ENCODE data around the gene P2RY2. TPM values are rescaled to one million over a fixed set of nuclear protein-coding genes. Genes with fewer than 3 reads are reported as not detected.
A peak's percentile ranks its signal among the peaks of the same experiment; 100 is the strongest.
"Not testable (repeated sequence)": the region's sequence is repeated elsewhere in the genome, so short reads cannot be mapped to it uniquely, and the experiment has no call there.

The P2RY2 gene
- total RNA-seq, 1 experiment from 2014 or later, result 1.3 TPM

GRCh38 chr11:73229321-73229895 is 11.3 kb downstream of the P2RY2 start:
- no peaks in the 10 kb centered on the region for H3K9me3 ChIP-seq
- no peak for DNase-seq

GRCh38 chr11:73229896-73230875 is 12.1 kb downstream of the P2RY2 start:
- Histone ChIP-seq H3K36me3 (no peaks in the 10 kb centered on the region), H3K4me3 (no peak overlapping the region)
- DNase-seq, result no peak

More at GRCh38 chr11:73229321-73229895, 11.3 kb downstream of the P2RY2 start:
- H3K4me3 ChIP-seq, result no peak overlapping the region
- H3K27me3 ChIP-seq, result no peaks in the 10 kb centered on the region
- no peaks in the 10 kb centered on the region for H3K36me3 ChIP-seq

GRCh38 chr11:73230931-73231330 is 12.8 kb downstream of the P2RY2 start:
- DNase-seq, result no peak
- H3K9me3 ChIP-seq, result no peaks in the 10 kb centered on the region
- H3K36me3 ChIP-seq, result no peaks in the 10 kb centered on the region
- no peaks in the 10 kb centered on the region for H3K27me3 ChIP-seq
- H3K4me3 ChIP-seq, result no peak overlapping the region

More at GRCh38 chr11:73229896-73230875, 12.1 kb downstream of the P2RY2 start:
- Histone ChIP-seq H3K27me3 (no peaks in the 10 kb centered on the region), H3K9me3 (no peaks in the 10 kb centered on the region)

- H3K4me3 ChIP-seq, H3K36me3 ChIP-seq, H3K9me3 ChIP-seq, DNase-seq, H3K27me3 ChIP-seq: not testable (repeated sequence)
Observed at GRCh38 chr11:73232487-73232886, 14.4 kb downstream of the P2RY2 start.

GRCh38 chr11:73233211-73233610 is 15.1 kb downstream of the P2RY2 start:
- no peak overlapping the region for H3K4me3 ChIP-seq
- no peaks in the 10 kb centered on the region for H3K36me3 ChIP-seq
- no peak for DNase-seq
- H3K9me3 ChIP-seq, result no peaks in the 10 kb centered on the region
- no peaks in the 10 kb centered on the region for H3K27me3 ChIP-seq

DNA sequence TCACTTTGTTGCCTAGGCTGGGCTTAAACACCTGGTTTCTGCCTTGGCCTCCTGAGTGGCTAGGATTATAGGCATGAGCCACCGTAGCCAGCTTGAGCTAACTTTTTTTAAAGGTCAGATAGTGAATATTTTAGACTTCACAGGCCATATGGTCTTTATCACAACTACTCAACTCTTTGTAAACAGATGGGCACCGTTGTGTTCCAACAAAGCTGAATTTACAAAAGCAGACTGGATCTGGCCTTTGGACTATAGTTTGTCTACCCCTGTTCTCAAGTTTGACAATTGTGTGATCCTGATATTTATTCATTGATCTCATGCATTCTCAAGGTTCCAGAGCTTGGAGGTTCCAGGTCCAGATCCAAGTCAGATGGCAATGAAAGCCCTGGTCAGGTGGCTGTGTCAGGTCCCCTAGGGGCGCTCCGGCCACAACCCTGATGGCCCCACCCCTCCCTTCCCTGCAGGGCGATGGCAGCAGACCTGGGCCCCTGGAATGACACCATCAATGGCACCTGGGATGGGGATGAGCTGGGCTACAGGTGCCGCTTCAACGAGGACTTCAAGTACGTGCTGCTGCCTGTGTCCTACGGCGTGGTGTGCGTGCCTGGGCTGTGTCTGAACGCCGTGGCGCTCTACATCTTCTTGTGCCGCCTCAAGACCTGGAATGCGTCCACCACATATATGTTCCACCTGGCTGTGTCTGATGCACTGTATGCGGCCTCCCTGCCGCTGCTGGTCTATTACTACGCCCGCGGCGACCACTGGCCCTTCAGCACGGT is 15.8 kb downstream of the P2RY2 start:
- Histone ChIP-seq H3K36me3 (no peaks in the 10 kb centered on the region), H3K9me3 (no peaks in the 10 kb centered on the region), H3K27me3 (no peaks in the 10 kb centered on the region), H3K4me3 (no peak overlapping the region)
- DNase-seq, result no peak

DNA sequence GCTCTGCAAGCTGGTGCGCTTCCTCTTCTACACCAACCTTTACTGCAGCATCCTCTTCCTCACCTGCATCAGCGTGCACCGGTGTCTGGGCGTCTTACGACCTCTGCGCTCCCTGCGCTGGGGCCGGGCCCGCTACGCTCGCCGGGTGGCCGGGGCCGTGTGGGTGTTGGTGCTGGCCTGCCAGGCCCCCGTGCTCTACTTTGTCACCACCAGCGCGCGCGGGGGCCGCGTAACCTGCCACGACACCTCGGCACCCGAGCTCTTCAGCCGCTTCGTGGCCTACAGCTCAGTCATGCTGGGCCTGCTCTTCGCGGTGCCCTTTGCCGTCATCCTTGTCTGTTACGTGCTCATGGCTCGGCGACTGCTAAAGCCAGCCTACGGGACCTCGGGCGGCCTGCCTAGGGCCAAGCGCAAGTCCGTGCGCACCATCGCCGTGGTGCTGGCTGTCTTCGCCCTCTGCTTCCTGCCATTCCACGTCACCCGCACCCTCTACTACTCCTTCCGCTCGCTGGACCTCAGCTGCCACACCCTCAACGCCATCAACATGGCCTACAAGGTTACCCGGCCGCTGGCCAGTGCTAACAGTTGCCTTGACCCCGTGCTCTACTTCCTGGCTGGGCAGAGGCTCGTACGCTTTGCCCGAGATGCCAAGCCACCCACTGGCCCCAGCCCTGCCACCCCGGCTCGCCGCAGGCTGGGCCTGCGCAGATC is 16.5 kb downstream of the P2RY2 start:
- Histone ChIP-seq H3K27me3 (no peaks in the 10 kb centered on the region), H3K4me3 (no peak overlapping the region), H3K36me3 (no peaks in the 10 kb centered on the region), H3K9me3 (no peaks in the 10 kb centered on the region)
- DNase-seq, result no peak

GRCh38 chr11:73235236-73235786 is 17.2 kb downstream of the P2RY2 start:
- Histone ChIP-seq H3K27me3 (no peaks in the 10 kb centered on the region), H3K36me3 (no peaks in the 10 kb centered on the region), H3K4me3 (no peak overlapping the region), H3K9me3 (no peaks in the 10 kb centered on the region)
- no peak for DNase-seq

GRCh38 chr11:73236205-73236765 is 18.2 kb downstream of the P2RY2 start:
- Histone ChIP-seq H3K36me3 (no peaks in the 10 kb centered on the region), H3K9me3 (no peaks in the 10 kb centered on the region), H3K4me3 (no peak overlapping the region), H3K27me3 (no peaks in the 10 kb centered on the region)
- no peak for DNase-seq

- no peaks in the 10 kb centered on the region for H3K27me3 ChIP-seq
- DNase-seq, result peak; percentile 23
Observed at GRCh38 chr11:73236854-73237253, 18.8 kb downstream of the P2RY2 start.

GRCh38 chr11:73237471-73238290 is 19.6 kb downstream of the P2RY2 start:
- peak; percentile 67 for DNase-seq
- H3K27me3 ChIP-seq, result no peaks in the 10 kb centered on the region
- no peak overlapping the region for H3K4me3 ChIP-seq

More at GRCh38 chr11:73236854-73237253, 18.8 kb downstream of the P2RY2 start:
- H3K9me3 ChIP-seq, result no peaks in the 10 kb centered on the region
- no peaks in the 10 kb centered on the region for H3K36me3 ChIP-seq
- H3K4me3 ChIP-seq, result no peak overlapping the region

GRCh38 chr11:73239111-73239521 is 21.0 kb downstream of the P2RY2 start:
- H3K9me3 ChIP-seq, result no peaks in the 10 kb centered on the region
- no peaks in the 10 kb centered on the region for H3K27me3 ChIP-seq
- no peak overlapping the region for H3K4me3 ChIP-seq
- no peaks in the 10 kb centered on the region for H3K36me3 ChIP-seq
- DNase-seq, result no peak

More at GRCh38 chr11:73237471-73238290, 19.6 kb downstream of the P2RY2 start:
- no peaks in the 10 kb centered on the region for H3K9me3 ChIP-seq
- no peaks in the 10 kb centered on the region for H3K36me3 ChIP-seq

GRCh38 chr11:73239571-73240189 is 21.6 kb downstream of the P2RY2 start:
- H3K9me3 ChIP-seq, result no peaks in the 10 kb centered on the region
- DNase-seq, result no peak
- no peaks in the 10 kb centered on the region for H3K27me3 ChIP-seq
- H3K4me3 ChIP-seq, result no peak overlapping the region
- no peaks in the 10 kb centered on the region for H3K36me3 ChIP-seq

- peak; percentile 90 for DNase-seq
- Histone ChIP-seq H3K27me3 (no peaks in the 10 kb centered on the region), H3K9me3 (no peaks in the 10 kb centered on the region), H3K4me3 (no peak overlapping the region), H3K36me3 (no peaks in the 10 kb centered on the region)
Observed at GRCh38 chr11:73240190-73240781, 22.2 kb downstream of the P2RY2 start.
